NCI-H345 (cell line): ENCODE results near the gene SPOCK2.
A peak's percentile ranks its signal among the peaks of the same experiment; 100 is the strongest.
"Not testable (repeated sequence)": the region's sequence is repeated elsewhere in the genome, so short reads cannot be mapped to it uniquely, and the experiment has no call there.

ENCODE experiments used
- DNase-seq: peaks from one replicate; lab custom pipeline; 2025; lab: John Stamatoyannopoulos, UW

The SPOCK2 gene

DNA sequence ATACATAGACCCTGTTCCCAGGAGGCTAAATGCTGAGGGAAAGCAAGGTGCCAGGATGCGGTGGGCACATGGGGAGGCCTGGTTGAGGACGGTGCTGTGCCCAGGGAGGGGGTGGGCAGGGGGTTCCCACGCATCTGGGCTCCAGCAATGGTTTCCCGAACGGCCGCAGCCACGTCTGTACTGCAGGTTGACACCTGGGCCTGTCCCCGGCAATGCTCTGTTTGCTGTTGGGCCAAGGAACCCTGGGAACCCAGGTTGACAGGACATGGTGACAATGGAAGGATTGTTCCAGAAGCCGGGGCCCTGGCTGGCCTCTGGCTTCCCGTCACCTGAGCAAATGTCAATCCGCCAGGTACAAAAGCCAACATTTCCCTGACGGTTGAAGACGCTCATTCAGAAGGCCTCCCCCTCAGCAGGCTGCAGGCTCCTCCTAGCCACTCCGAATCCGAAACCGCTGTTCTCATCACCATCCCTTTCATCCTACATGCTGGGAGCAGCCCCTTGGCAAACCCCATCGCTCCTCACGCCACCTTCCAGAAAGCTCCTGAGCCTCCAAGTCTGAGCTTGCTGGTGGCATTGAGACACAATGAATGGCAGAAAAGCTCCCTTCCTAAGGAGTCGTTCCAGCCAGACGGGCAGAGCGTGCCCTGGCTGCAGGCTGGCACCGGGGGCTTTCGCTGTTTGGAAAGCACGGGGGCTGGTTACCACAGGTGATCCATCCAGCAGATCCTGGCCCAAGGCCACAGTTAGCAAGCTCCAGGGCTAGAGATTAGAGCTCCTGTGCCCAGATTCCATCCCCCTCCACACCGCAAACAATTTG lies 31.2 kb downstream of the SPOCK2 start:
- no peak for DNase-seq

DNA sequence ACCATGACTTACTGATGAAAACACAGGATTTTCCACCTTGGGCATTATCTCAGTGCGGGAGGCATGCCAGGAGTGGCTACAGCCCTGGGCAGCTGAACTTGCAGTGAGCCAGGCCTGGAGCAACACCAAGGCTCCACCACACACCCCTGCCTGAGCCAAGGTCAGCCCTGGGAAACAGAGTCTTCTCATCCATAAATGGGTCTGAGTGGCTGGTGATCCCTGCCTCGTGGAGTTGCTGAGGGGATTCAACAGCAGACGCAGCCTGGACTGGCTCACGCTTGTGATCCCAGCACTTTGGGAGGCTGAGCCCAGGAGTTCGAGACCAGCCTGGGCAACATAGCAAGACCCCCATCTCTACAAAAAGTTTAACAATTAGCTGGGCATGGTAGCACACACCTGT lies 32.2 kb downstream of the SPOCK2 start:
- no peak for DNase-seq

DNA sequence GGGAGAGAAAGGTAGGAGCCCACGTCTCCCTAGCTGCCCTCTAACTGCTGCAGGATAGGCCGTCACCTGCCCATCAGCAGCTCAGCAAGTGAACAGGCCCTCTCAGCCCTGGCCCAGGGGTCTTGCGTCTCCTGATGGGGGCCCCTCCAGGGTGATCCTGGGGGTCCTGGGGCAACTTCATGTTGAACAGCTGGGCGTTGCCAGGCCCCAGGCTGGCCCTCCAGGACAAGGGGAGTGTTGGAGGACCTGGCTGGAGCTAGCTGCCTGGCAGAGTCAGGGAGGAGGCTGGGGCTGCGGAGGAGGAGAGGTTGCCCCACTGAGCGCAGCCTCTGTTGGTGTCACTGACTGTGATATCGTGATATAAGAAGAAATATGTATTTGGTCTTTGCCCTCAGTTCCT lies 34.7 kb downstream of the SPOCK2 start:
- no peak for DNase-seq

DNA sequence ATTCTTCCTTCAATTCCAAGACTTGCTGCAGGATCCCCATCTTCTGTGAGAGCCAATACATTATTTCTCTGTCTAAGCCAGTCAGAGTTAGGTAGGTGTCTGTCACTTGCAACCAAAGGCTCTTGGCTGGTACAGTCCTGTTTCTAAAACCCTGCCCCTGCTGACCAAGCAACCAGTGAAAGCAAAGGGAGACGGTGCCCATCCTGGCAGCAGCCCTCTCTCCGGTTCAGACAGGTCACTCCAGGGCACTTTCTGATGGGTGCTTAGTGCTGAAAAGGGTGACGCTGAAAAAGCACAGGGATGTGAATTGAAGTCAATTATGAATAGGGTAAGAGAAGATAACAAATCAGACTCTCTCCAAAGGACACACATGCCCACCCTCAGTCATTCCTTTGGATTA lies 37.5 kb downstream of the SPOCK2 start:
- DNase-seq = no peak

DNA sequence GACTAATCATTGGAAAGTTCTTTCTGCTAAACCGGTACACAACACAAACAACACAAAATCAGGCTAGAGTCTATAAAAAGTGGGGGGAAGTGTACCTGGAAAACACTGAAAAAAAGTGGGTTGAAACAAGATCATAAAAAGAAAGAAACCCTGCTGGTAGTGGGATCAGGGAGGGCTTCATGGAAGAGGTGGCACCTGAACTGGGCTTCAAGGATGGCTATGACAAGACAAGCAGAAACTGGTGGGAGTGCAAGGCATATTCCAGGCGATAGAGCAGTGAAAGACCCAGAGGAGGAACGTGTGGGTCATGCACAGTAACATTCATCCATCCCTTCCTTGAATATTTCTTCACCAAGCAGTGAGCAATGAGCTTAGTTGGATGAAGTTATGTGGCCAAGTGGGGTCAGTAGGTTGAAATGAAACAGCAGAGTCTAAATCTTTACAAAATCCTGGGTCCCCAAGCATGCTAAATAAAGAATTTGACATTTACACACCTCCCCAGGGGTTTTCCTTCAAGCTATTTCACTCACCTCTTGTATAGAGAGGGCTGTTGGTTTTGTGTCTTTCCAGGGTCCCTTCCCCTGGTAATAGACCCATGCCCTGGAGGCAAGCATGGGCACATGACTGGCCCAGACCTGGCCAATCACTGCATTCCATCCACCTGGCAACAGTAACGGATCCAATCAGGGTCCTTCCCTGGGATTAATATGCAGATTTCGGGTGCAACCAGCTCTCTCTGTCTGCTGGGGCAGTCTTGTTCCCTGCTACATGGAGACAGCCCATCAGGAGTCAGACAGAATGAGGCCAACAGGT lies 38.2 kb downstream of the SPOCK2 start:
- DNase-seq = no peak

DNA sequence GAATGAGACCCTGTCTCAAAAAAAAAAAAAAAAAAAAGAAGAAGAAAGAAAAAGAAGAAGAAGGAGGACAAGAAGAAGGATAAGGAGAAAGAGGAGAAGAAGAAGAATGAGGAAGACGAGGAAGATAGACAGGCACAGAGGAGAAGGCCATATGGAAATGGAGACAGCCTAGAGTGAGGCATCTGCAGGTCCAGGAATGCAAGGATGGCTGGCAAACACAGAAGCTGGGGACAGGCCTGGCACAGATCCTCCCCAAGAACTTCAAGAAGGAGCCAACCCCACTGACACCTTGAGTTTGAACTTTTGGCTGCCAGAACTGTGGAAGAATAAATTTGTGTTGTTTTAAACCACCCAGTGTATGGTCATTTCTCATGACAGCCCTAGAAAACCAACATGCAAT lies 38.9 kb downstream of the SPOCK2 start:
- DNase-seq = no peak

DNA sequence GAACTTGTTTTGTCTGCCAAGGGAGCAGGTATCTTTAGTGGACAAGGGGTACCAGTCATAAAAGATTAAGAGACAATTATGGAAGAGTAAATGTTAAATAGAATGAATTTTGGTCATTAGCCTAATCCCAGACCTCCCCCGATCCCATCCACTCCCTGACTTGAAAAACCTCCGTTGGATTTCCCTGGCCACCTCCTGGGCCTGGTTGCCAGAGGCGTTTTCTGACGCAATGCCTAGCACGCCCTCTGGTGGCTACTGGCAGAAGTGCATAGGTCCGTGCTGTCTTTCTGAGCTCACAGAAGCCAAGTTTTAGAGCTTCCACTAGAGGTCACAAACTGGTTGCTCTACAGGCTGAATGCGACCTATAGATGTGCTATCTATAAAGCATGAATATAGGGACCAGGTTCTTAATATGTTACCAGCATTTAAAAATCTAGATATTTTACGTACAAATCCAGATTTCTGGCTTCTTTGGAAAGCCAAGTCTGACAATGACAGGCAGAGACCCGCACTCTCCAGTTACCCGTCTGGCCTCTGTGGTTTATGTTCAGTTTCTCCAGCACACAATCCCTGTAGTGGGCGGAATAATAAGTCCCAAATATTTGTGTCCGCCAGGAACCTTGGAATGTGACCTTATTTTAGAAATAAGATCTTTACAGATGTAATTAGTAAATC lies 39.8 kb downstream of the SPOCK2 start:
- DNase-seq = peak; percentile 84

DNA sequence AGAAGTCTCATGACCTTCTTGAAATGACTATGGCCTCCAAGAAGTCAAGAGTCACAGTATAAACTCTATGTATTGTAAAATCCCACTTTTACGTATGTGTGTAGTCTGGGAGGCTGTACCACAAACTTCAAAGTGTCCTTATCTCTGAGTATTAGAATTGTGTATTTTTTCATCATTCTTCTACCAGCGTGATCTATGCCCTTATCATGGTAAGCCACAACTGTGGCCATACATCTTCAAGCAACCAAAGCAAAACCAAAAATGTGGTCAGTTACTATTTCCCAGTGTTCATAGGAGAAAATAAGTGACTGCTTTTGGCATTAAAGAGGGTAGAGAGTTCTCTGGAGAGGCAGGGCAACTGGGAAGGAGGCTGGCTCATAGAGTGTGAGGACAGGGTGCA lies 42.8 kb downstream of the SPOCK2 start:
- no peak for DNase-seq

DNA sequence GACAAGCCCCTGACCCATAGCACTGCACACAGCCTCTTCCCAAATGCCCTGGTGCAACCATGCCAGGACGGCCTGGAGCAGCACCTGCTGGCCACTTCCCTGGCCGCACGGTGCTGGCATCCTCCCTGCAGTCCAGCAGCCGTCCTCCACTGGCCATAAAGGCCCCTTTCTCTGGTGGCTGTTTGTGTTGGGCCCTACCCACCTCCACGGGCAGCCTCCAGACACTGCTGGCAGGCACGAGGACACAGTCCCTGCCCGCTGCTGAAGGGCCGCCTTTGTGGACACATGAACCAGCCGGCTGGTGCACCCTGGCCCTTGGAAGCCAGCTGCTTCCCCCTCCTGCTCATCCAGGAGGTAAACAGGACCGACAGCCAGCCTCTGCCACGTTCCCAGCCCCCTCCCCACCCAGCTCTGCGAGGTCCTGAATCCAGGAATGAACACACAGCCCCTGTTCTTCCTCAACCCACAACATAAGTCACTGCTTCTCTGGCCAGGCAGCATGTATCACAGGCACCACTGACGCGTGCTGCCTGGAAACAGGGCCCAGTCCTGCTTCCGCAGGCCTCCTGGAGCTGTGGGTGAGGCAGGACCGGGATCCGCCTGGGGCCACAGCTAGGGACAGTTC lies 43.8 kb downstream of the SPOCK2 start:
- no peak for DNase-seq

DNA sequence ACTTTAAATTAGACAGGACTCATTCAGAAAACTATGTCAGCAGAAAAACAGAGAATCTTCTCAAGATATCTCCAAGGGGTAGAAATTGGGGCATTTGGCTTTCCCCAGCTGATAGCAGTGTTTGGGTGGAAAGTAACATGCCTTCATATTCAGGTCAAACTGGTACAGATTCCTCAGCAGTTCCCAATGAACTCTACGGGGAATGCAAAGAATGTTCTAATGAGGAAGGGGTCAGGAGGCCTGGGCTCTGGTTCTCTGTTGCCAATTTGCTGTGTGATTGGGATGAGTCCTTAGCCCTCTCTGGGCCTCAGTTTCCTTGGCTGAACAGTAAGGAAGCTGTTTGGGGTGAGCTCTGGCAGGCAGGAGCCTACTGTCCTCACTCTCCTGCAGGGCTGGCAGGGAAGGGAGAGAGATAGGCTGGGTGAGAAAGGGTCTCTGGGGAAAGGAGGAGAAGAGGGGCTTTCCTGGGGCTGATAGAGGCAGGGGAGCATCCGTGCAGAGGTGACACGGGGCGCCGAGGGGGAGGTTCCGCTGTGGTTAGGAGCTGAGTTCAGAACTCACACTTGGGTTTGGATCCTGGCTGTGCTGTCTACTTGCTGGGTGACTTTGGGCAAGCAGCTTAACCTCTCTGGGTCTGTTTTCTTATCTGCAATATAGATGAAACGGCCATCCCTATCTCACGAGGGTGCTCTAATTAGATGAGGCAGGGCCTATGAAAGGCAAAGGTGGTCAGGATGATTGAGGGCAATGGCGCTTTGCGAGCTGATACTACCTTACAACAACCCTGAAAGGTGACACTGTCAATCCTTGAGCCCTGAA lies 45.1 kb downstream of the SPOCK2 start:
- no peak for DNase-seq

DNA sequence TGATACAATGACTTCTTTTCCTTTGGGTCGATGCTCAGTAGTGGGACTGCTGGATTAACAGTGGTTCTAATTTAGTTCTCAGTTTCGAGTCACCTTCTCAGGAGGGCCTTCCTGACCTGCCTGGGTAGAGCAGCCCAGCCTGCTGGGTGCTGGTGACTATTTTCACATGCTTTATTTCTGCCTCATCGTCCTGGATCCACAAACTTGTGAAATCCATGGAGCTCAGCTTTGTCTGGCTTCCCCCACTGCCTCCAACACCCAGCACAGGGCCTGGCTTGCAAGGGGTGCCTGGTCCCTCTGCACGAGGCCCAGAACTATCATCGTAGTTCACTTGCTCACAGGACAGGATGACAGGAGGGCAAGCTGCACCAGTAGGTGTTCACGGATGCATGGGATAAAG lies 46.9 kb downstream of the SPOCK2 start:
- no peak for DNase-seq

DNA sequence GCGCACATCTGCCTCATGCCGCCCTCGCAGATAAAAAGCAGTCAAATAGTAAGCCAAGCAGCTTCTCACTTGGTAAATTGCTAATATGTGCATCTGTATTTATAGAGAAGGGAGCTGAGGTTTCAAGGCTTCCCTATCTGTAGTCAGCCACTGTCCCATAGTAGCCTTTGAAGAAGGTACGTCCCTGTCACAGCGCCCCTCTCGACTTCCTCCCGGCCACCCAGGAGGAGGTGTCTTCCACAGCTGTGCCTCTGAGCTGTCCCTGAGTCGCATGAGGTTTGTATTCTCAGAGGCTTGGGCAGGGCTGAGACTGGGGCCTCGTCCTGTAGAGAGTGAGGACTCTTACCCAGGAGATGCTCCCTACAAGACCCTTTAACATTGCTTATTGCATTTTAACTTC lies 49.0 kb downstream of the SPOCK2 start:
- no peak for DNase-seq

DNA sequence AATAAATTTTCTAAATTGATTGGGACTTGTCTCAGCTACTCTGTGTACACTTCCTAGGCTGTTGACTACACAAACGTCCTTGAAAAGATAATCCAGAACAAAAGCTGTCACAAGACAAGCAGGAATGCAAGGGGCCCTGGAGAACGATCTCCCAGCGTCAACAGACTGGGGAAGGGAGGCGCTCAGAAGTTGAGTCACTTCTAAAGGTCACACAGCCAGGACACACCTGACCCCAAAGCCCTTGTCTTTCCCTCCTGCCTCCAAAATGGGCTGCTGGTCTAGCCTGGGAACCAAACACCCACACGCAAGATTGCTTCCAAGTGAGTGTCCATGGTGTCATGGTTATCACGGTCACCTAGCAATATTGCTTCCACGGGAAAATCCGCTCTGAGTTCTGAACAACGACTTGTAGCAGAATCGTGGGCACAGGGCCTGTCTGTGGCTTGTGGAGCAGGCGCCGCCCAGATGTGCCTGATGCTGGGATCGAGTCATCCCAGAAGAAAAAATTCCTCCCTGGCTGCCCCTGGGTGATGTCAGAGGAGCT lies 49.8 kb downstream of the SPOCK2 start:
- DNase-seq = no peak

DNA sequence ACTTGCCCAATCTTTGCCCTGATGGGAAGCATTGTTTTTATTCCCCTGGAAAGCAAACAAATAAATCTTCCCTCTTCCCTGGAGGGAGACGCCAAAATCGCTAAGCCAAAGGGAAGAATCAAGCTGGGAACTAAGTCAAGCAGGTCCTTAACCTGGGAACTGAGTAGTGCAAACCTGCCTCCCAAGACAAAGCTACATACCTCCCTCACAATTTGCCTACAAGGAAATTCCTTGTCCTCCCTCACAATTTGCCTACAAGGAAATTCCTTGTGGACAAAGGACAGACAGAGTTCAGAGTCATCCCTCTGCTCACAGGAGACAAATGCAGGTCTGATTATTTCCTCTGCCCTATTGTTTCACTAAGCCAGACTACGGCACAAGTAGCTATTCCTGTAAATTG lies 50.5 kb downstream of the SPOCK2 start:
- DNase-seq = no peak

DNA sequence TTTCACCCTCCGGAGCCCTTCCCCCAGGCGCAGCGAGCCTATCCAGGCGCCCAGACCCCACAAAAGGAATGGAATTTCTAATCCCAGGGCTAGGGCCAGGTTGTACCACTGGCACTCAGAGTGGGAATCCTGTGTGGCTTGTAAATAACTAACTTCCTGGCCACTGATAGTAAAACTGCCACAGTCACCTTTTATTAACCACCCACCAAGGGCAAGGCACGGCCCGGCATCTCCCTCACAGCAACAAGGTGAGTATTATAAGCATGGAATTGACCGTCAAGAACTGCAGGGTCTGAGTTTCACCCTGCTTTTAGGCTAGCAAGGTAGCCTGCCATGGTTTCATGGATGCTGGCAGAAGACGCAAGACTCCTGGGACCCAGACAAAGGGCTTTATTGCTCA lies 51.1 kb downstream of the SPOCK2 start:
- no peak for DNase-seq

DNA sequence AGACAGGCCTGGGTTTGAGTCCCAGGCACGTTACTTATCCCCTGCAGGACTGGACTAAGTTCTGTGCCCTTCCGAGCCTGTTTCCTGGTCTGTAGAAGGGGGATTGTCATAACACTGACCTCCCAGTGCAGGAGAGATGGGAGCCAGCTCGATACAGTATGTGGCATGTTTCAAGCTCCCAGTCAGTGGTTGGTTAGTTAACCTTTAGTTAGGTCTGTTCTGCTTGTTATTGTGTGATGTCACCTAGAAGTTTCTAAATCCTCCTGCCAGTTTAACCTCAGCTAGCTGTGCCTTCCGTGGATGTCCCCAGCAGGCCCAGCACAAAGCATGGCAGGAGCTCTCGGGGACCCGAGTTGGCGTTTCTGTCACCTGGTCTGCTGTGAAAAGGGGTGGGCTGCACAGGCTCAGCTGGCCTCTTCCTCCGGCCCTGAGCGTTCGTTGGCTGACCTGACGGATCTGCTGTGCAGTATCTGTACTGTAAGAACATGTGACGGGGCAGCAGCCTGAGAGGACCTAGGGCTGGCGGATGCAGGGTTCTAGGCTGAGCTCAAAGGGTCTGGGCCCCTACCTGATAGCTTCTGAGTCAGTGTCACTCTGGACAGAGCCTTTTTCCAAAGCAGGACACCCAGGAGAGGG lies 53.0 kb downstream of the SPOCK2 start:
- no peak for DNase-seq

DNA sequence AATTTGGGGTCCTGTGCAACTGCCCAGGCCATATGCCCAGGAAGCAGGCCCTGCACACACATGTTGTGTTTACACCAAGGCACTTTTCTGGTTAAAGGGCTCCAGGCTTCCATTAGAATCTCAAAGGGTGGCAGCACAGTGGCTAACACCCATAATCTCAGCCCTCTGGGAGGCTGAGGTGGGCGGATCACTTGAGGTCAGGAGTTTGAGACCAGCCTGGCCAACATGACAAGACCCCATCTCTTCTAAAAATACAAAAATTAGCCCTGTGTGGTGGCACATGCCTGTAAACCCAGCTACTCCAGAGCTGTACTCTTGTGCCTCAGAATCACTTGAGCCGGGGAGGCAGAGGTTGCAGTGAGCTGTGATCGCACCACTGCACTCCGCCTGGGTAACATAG lies 53.6 kb downstream of the SPOCK2 start:
- no peak for DNase-seq

DNA sequence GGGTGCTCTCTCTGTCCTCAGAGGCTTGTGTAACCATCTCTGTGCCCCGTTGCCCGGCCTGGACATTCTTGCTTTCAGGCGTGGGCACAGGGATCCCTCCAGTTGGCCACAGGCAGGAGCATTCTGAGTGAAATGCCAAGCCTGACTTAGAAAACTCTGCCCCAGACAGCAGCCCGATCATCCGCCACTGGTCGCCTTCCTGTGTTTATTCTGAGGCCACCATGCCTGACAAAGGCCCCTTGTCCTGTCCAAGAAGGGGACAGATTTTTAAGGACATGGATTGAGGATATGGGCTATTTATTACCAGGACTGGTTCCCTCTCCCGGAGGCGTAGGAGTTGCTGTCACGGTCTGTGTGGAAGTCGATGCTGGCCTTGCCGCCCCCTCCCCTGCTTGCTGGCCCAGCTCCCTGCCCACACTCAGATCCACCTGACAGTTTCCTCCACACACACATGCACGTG lies 54.3 kb downstream of the SPOCK2 start:
- DNase-seq = no peak

DNA sequence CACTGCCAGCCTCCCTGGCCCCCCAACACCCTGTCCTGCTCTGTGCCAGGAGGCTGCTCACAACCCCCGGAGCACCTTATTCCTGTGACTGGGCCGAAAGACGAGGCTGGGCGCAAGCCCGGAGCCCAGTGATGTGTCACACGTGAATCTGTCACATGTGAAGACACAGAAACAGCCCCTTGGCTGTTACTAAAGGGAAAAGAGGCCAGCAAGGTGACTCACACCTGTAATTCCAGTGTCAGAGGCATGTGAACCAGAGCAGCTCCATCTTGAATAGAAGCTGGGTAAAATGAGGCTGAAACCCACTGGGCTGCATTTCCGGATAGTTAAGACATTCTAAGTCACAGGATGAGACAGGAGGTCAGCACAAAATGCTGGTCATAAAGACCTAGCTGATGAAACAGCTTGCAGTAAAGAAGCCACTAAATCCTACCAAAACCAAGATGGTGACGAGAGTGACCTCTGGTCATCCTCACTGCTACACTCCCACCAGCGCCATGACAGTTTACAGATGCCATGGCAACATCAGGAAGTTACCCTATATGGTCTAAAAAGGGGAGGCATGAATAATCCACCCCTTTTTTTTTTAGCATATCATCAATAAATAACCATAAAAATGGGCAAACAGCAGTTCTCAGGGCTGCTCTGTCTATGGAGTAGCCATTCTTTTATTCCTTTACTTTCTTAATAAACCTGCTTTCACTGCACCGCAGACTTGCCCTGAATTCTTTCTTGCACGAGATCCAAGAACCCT lies 55.8 kb downstream of the SPOCK2 start:
- DNase-seq = not testable (repeated sequence)

DNA sequence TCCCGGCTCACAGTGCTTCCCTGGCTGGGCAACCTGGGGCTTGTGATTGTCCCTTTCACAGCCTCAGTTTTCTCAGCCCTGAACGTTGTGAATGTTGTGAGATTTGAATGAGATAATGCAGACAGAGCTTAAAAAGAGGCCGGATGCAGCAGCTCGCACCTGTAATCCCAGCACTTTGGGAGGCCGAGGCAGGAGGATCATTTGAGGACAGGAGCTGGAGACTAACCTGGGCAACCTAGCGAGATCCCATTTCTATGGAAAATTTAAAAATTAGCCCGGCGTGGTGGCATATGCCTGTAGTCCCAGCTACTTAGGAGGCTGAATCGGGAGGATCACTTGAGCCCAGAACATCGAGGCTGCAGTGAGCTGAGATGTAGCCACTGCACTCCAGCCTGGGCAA lies 56.6 kb downstream of the SPOCK2 start:
- DNase-seq = no peak
